Naive thymus-derived CD4-positive, alpha-beta T cell (primary cell): ENCODE results near the gene KIF2A. TPM values are rescaled to one million over a fixed set of nuclear protein-coding genes. Genes with fewer than 3 reads are reported as not detected.
"Not testable (repeated sequence)": the region's sequence is repeated elsewhere in the genome, so short reads cannot be mapped to it uniquely, and the experiment has no call there.

Source experiments
- ATAC-seq: fragments of 150-1000 bp; cut with Tn5 transposase; 2 replicates; pipeline ENCODE4 v1.10.0; 2021; ENCODE audit warnings: mild to moderate bottlenecking, moderate library complexity
- CTCF ChIA-PET: fragments of 350-600 bp; sonication (Branson Sonifier 250); formaldehyde crosslinking; loops from one replicate; lab custom pipeline; 2021; ENCODE audit warnings: antibody characterized with exemption; lab: Charles Lee
- POLR2A ChIA-PET: fragments of 350-600 bp; sonication (Branson Sonifier 250); formaldehyde crosslinking; loops from one replicate; lab custom pipeline; 2021; ENCODE audit warnings: antibody characterized with exemption, inconsistent platforms; lab: Charles Lee
- DNase-seq, 9 donors: peaks; one replicate each; pipeline versions ENCODE4 v3.0.0 to v3.0.0-alpha.2; 2020 to 2022; ENCODE audit warnings: mixed read lengths in 1 of 9
- H3K27ac ChIP-seq: one replicate; pipeline ENCODE4 v1.7.0; 2013; ENCODE audit warnings: mild to moderate bottlenecking, low read depth, low read length, moderate library complexity
- H3K27me3 ChIP-seq, 2 donors: one replicate each; pipeline ENCODE4 v1.7.0; 2013; ENCODE audit warnings: low read length in 2 of 2, mild to moderate bottlenecking in 2 of 2, moderate library complexity in 2 of 2; ENCODE audit not compliant: control insufficient read depth in 2 of 2, insufficient read depth in 2 of 2
- H3K36me3 ChIP-seq, 3 experiments: 1 replicate in 2 of 3; 2 replicates in 1 of 3; pipeline ENCODE4 v1.7.0; 2013; ENCODE audit warnings: low read length in 3 of 3, mild to moderate bottlenecking in 3 of 3, moderate library complexity in 1 of 3; ENCODE audit not compliant: insufficient read depth in 3 of 3, control insufficient read depth in 2 of 3
- H3K4me1 ChIP-seq, 2 donors: one replicate each; pipeline ENCODE4 v1.7.0; 2013; ENCODE audit warnings: low read length in 2 of 2, mild to moderate bottlenecking in 2 of 2, moderate library complexity in 1 of 2; ENCODE audit not compliant: control insufficient read depth in 2 of 2, insufficient read depth in 2 of 2
- H3K4me3 ChIP-seq: 2 replicates; pipeline ENCODE4 v1.7.0; 2013; ENCODE audit warnings: mild to moderate bottlenecking, low read length
- H3K9me3 ChIP-seq, 3 experiments: 1 replicate in 2 of 3; 2 replicates in 1 of 3; pipeline ENCODE4 v1.7.0; 2013; ENCODE audit warnings: low read length in 3 of 3; ENCODE audit not compliant: control insufficient read depth in 2 of 3
- H3K27ac Mint-ChIP-seq, 9 donors: one replicate each; pipeline ENCODE4 v1.8.0; 2020 to 2022; ENCODE audit warnings: mixed read lengths in 9 of 9, mild to moderate bottlenecking in 8 of 9, moderate library complexity in 5 of 9, inconsistent platforms in 2 of 9
- H3K27me3 Mint-ChIP-seq, 5 donors: one replicate each; pipeline ENCODE4 v1.8.0; 2021 to 2022; ENCODE audit warnings: mixed read lengths in 5 of 5, mild to moderate bottlenecking in 1 of 5
- H3K36me3 Mint-ChIP-seq, 5 donors: one replicate each; pipeline ENCODE4 v1.8.0; 2020 to 2022; ENCODE audit warnings: mixed read lengths in 5 of 5, mild to moderate bottlenecking in 3 of 5, inconsistent platforms in 1 of 5
- H3K4me1 Mint-ChIP-seq, 7 donors: one replicate each; pipeline ENCODE4 v1.8.0; 2020 to 2022; ENCODE audit warnings: mixed read lengths in 7 of 7, mild to moderate bottlenecking in 3 of 7, inconsistent platforms in 1 of 7
- H3K4me3 Mint-ChIP-seq, 10 donors: one replicate each; pipeline ENCODE4 v1.8.0; 2020 to 2022; ENCODE audit warnings: mild to moderate bottlenecking in 10 of 10, mixed read lengths in 10 of 10, moderate library complexity in 6 of 10, inconsistent platforms in 2 of 10
- H3K9me3 Mint-ChIP-seq, 11 donors: one replicate each; pipeline ENCODE4 v1.8.0; 2020 to 2022; ENCODE audit warnings: mixed read lengths in 11 of 11, mild to moderate bottlenecking in 4 of 11, inconsistent platforms in 1 of 11, moderate library complexity in 1 of 11
- intact Hi-C, 2 donors: fragments of 100-400 bp; cut with micrococcal nuclease; formaldehyde crosslinking; loops; one replicate each; pipeline ENCODE4 v1.15.1; 2023
- polyA plus RNA-seq, 2 donors: library from polyadenylated mRNA; unstranded; fragments of 300-500 nt; fragmentation: Illumina TruSeq; gene quantifications; one replicate each; pipeline ENCODE4 v1.2.3, GENCODE V29; 2021
- total RNA-seq, 6 experiments: library from RNA in 5 of 6; stranded (reverse) in 5 of 6; gene quantifications; 1 replicate in 5 of 6; 2 replicates in 1 of 6; pipeline ENCODE4 v1.2.3 and lab custom pipeline; 2021 to 2026

Gene KIF2A
- total and polyA plus RNA-seq, 7 experiments from 2014 or later, result 73.5 to 179 (median 142) TPM

- Mint-ChIP-seq H3K36me3 (peaks cover 0 to 58% (median 0%) of the 10 kb centered on the region in 5 donors), H3K4me3 (peak overlapping the region in 1 of 10 donors; percentile 75), H3K9me3 (peaks cover 0 to 34% (median 0%) of the 10 kb centered on the region in 11 donors), H3K27ac (peak overlapping the region in 5 of 9 donors; percentile 2 to 96 (median 37)), H3K4me1 (peaks cover 3 to 63% (median 34%) of the 10 kb centered on the region in 7 donors), H3K27me3 (no peaks in the 10 kb centered on the region)
- CTCF ChIA-PET, result interaction anchor here (1.0 to 1.1 kb wide), 2 partner anchors 27 to 60 kb away, joined by 3 to 5 read pairs; no protein-coding TSS in a partner anchor
- DNase-seq (peak in 3 of 9 donors; percentile 15 to 78 (median 19)), ATAC-seq (peak; percentile 34)
- H3K4me3 ChIP-seq, result no peak overlapping the region
- intact Hi-C loops, result loop anchor here (1.0 to 5.0 kb wide), 6 partner anchors 8 to 43 kb away; no protein-coding TSS in a partner anchor
- H3K4me1 ChIP-seq, result peaks cover 2 to 30% of the 10 kb centered on the region in 2 donors
- no peaks in the 10 kb centered on the region for H3K27me3 ChIP-seq
- no peaks in the 10 kb centered on the region for H3K9me3 ChIP-seq
- H3K27ac ChIP-seq, result no peak overlapping the region
- no peaks in the 10 kb centered on the region for H3K36me3 ChIP-seq
- POLR2A ChIA-PET, result interaction anchor here (0.6 to 1.7 kb wide), 4 partner anchors 13 to 117 kb away, joined by 3 to 4 read pairs (median 3); no protein-coding TSS in a partner anchor
These were observed 20.8 kb upstream of the KIF2A start for GRCh38 chr5:62284946-62285891.

DNA sequence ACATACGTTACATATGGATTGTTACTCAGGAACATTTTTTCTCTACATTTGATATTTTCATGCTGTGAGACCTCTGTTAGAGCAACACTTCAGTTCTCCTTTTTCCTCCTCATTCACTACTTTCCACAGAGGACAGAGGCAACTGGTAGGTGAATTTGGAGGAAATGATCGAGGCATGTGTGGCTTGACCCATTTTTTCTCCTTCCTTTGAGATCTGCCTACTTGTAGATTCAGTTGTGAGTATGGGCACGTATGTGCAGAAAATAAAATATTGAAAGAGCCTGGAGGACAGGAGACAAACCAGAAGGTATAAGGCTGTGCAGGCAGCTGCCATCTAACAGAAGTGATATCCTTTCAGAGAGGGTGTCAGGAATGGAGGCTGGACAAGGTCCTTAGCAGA, 19.2 kb upstream of the KIF2A start:
- ATAC-seq (no peak), DNase-seq (no peak)
- H3K27ac Mint-ChIP-seq, result peak overlapping the region in 6 of 9 donors; percentile 10 to 73 (median 48)
- no peak overlapping the region for H3K4me3 ChIP-seq
- intact Hi-C loops, result no loop called here
- no peaks in the 10 kb centered on the region for H3K27me3 Mint-ChIP-seq
- H3K27me3 ChIP-seq, result no peaks in the 10 kb centered on the region
- CTCF ChIA-PET, result no interaction called here
- H3K4me3 Mint-ChIP-seq, result peak overlapping the region in 1 of 10 donors; percentile 29
- no peak overlapping the region for H3K27ac ChIP-seq
- POLR2A ChIA-PET, result interaction anchor here (0.7 to 1.7 kb wide), 3 partner anchors 11 to 61 kb away, joined by 3 to 5 read pairs (median 4); no protein-coding TSS in a partner anchor
- no peaks in the 10 kb centered on the region for H3K9me3 ChIP-seq
- H3K9me3 Mint-ChIP-seq, result peaks cover 0 to 34% (median 0%) of the 10 kb centered on the region in 11 donors
- peaks cover 4 to 70% (median 40%) of the 10 kb centered on the region in 7 donors for H3K4me1 Mint-ChIP-seq
- H3K36me3 ChIP-seq, result no peaks in the 10 kb centered on the region
- peaks cover 2 to 37% of the 10 kb centered on the region in 2 donors for H3K4me1 ChIP-seq
- H3K36me3 Mint-ChIP-seq, result peaks cover 0 to 64% (median 0%) of the 10 kb centered on the region in 5 donors

- ChIA-PET POLR2A (interaction anchor here (0.7 to 1.7 kb wide), 3 partner anchors 11 to 62 kb away, joined by 3 to 5 read pairs (median 4); no protein-coding TSS in a partner anchor), CTCF (interaction anchor here (1.3 kb wide), 1 partner anchor 67 kb away, joined by 4 read pairs; no protein-coding TSS in a partner anchor)
- H3K27ac Mint-ChIP-seq, result peak overlapping the region in 6 of 9 donors; percentile 3 to 71 (median 24)
- H3K27me3 Mint-ChIP-seq, result no peaks in the 10 kb centered on the region
- H3K9me3 Mint-ChIP-seq, result peaks cover 0 to 34% (median 0%) of the 10 kb centered on the region in 11 donors
- no peak for ATAC-seq
- intact Hi-C loops, result no loop called here
- H3K9me3 ChIP-seq, result no peaks in the 10 kb centered on the region
- peaks cover 2 to 37% of the 10 kb centered on the region in 2 donors for H3K4me1 ChIP-seq
- peaks cover 4 to 74% (median 44%) of the 10 kb centered on the region in 7 donors for H3K4me1 Mint-ChIP-seq
- H3K27me3 ChIP-seq, result no peaks in the 10 kb centered on the region
- peaks cover 0 to 68% (median 0%) of the 10 kb centered on the region in 5 donors for H3K36me3 Mint-ChIP-seq
- no peak overlapping the region for H3K4me3 ChIP-seq
- H3K27ac ChIP-seq, result no peak overlapping the region
- no peak for DNase-seq
- H3K36me3 ChIP-seq, result no peaks in the 10 kb centered on the region
- peak overlapping the region in 1 of 10 donors; percentile 29 for H3K4me3 Mint-ChIP-seq
These were observed 18.8 kb upstream of the KIF2A start for GRCh38 chr5:62287237-62287636.

DNA sequence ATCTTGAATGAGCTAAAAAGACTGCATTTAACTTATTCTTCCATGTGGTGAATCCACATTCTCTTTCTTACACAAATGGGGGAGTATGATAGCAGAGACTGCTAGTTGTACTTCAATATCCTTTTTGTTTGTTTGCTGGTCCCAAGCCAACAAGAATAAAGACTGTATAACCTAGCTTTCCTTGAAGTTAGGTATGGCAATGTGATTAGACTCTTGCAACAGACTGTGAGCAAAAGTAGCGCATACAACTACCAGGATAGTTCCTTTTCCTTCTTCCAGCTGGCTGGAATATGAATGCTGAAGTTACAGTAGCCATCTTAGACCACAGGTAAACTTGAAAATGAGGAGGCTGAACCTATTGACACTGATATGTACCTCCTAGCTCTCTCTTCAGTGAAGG, 17.9 kb upstream of the KIF2A start:
- H3K36me3 ChIP-seq, result no peaks in the 10 kb centered on the region
- H3K27me3 ChIP-seq, result no peaks in the 10 kb centered on the region
- peaks cover 2 to 43% of the 10 kb centered on the region in 2 donors for H3K4me1 ChIP-seq
- Mint-ChIP-seq H3K27ac (peak overlapping the region in 1 of 9 donors; percentile 3), H3K4me1 (peaks cover 4 to 79% (median 52%) of the 10 kb centered on the region in 7 donors), H3K9me3 (peaks cover 0 to 39% (median 0%) of the 10 kb centered on the region in 11 donors), H3K27me3 (no peaks in the 10 kb centered on the region), H3K36me3 (peaks cover 0 to 72% (median 0%) of the 10 kb centered on the region in 5 donors), H3K4me3 (peak overlapping the region in 1 of 10 donors; percentile 13)
- no peak for ATAC-seq
- intact Hi-C loops, result no loop called here
- H3K27ac ChIP-seq, result no peak overlapping the region
- no peak overlapping the region for H3K4me3 ChIP-seq
- DNase-seq, result no peak
- H3K9me3 ChIP-seq, result no peaks in the 10 kb centered on the region
- ChIA-PET CTCF (interaction anchor here (1.3 kb wide), 1 partner anchor 66 kb away, joined by 4 read pairs; no protein-coding TSS in a partner anchor), POLR2A (interaction anchor here (0.7 to 1.7 kb wide), 3 partner anchors 10 to 64 kb away, joined by 3 to 5 read pairs (median 4); no protein-coding TSS in a partner anchor)

- H3K4me1 ChIP-seq, result peaks cover 0 to 44% of the 10 kb centered on the region in 2 donors
These were observed 16.2 kb upstream of the KIF2A start for GRCh38 chr5:62289813-62290212.

GRCh38 chr5:62291829-62292228, 14.2 kb upstream of the KIF2A start:
- H3K27ac Mint-ChIP-seq, result peak overlapping the region in 8 of 9 donors; percentile 36 to 71 (median 56)
- peaks cover 0 to 62% (median 3%) of the 10 kb centered on the region in 5 donors for H3K36me3 Mint-ChIP-seq
- H3K27me3 Mint-ChIP-seq, H3K27ac ChIP-seq, H3K4me3 ChIP-seq, H3K27me3 ChIP-seq, ATAC-seq, H3K36me3 ChIP-seq, H3K9me3 ChIP-seq: not testable (repeated sequence)
- peaks cover 6 to 25% of the 10 kb centered on the region in 2 donors for H3K4me1 ChIP-seq
- ChIA-PET CTCF (interaction anchor here (0.6 to 1.4 kb wide), 7 partner anchors 12 to 68 kb away, joined by 3 to 5 read pairs (median 4); no protein-coding TSS in a partner anchor), POLR2A (interaction anchor here (0.6 to 1.5 kb wide), 4 partner anchors 8 to 52 kb away, joined by 3 to 9 read pairs (median 4); partner anchors contain the start of gene KIF2A)
- peak in 7 of 9 donors; percentile 45 to 78 (median 61) for DNase-seq
- intact Hi-C loops, result loop anchor here in 1 of 2 donors (1.0 to 2.0 kb wide), 3 partner anchors 14 to 62 kb away; partner anchors contain the start of gene KIF2A
- H3K4me1 Mint-ChIP-seq, result peaks cover 4 to 66% (median 45%) of the 10 kb centered on the region in 7 donors
- H3K4me3 Mint-ChIP-seq, result peak overlapping the region; percentile 12 to 74 (median 51)
- peaks cover 0 to 28% (median 0%) of the 10 kb centered on the region in 11 donors for H3K9me3 Mint-ChIP-seq

More at GRCh38 chr5:62289813-62290212, 16.2 kb upstream of the KIF2A start:
- Histone ChIP-seq H3K27me3 (no peaks in the 10 kb centered on the region), H3K36me3 (no peaks in the 10 kb centered on the region), H3K9me3 (no peaks in the 10 kb centered on the region), H3K4me3 (no peak overlapping the region), H3K27ac (no peak overlapping the region)
- Mint-ChIP-seq H3K9me3 (peaks cover 0 to 41% (median 2%) of the 10 kb centered on the region in 11 donors), H3K4me1 (peaks cover 4 to 71% (median 52%) of the 10 kb centered on the region in 7 donors), H3K27me3 (no peaks in the 10 kb centered on the region), H3K27ac (no peak overlapping the region), H3K4me3 (no peak overlapping the region), H3K36me3 (peaks cover 0 to 70% (median 3%) of the 10 kb centered on the region in 5 donors)
- POLR2A ChIA-PET, result interaction anchor here (0.8 to 1.4 kb wide), 2 partner anchors 12 to 16 kb away, joined by 4 to 5 read pairs; partner anchors contain the start of gene KIF2A
- intact Hi-C loops, result no loop called here
- CTCF ChIA-PET, result no interaction called here
- DNase-seq (no peak), ATAC-seq (no peak)
